ENCODE results near the gene FBXO34. TPM values are rescaled to one million over a fixed set of nuclear protein-coding genes. Genes with fewer than 3 reads are reported as not detected.

Gene FBXO34
- total and polyA plus RNA-seq, 2 of the 13 experiments (the other 11 are each of a cell fraction or from before 2014, with no cell fraction given) = 8.8 to 13.5 TPM

DNA sequence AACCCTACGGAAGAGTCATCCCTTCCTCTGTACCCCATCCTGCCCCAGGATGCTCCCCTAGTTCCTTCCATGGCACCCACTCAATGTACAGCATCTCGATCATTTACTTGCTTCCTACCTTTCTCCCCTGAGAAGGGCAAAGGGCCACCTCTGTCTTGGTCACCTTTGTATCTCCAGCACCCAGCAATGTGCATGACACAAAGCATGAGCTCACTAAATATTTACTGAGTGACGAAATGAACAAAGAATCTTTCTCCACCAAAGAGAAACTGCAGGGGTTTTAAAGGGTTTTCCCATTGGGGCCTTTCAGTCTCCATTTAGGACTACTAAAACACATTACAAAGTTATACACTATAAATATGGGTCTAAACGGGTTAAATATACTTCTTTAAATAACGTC, 109.8 kb downstream of the FBXO34 start (continued):
- TF ChIP-seq, protein P1, sequence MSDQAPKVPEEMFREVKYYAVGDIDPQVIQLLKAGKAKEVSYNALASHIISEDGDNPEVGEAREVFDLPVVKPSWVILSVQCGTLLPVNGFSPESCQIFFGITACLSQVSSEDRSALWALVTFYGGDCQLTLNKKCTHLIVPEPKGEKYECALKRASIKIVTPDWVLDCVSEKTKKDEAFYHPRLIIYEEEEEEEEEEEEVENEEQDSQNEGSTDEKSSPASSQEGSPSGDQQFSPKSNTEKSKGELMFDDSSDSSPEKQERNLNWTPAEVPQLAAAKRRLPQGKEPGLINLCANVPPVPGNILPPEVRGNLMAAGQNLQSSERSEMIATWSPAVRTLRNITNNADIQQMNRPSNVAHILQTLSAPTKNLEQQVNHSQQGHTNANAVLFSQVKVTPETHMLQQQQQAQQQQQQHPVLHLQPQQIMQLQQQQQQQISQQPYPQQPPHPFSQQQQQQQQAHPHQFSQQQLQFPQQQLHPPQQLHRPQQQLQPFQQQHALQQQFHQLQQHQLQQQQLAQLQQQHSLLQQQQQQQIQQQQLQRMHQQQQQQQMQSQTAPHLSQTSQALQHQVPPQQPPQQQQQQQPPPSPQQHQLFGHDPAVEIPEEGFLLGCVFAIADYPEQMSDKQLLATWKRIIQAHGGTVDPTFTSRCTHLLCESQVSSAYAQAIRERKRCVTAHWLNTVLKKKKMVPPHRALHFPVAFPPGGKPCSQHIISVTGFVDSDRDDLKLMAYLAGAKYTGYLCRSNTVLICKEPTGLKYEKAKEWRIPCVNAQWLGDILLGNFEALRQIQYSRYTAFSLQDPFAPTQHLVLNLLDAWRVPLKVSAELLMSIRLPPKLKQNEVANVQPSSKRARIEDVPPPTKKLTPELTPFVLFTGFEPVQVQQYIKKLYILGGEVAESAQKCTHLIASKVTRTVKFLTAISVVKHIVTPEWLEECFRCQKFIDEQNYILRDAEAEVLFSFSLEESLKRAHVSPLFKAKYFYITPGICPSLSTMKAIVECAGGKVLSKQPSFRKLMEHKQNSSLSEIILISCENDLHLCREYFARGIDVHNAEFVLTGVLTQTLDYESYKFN (CRISPR knock-in tag; conservative IDR thresholded peaks at IDR 0.05) = peak; percentile 53
- TF ChIP-seq CHD4 (IDR thresholded peaks at IDR 0.05; ENCODE audit: borderline replicate concordance, low read length) (no peak), BRCA1 (CRISPR knock-in tag; IDR thresholded peaks at IDR 0.05) (no peak), SRY (CRISPR knock-in tag; IDR thresholded peaks at IDR 0.05) (no peak), NCOA2 (CRISPR knock-in tag; IDR thresholded peaks at IDR 0.05) (no peak), ATF7 (IDR thresholded peaks at IDR 0.05) (no peak), ATF7 (CRISPR knock-in tag; IDR thresholded peaks at IDR 0.05) (0 out of 2 replicates have a peak, but pooled peaks have one; percentile 26), RARA (CRISPR knock-in tag; IDR thresholded peaks at IDR 0.05) (no peak), PCBP1 (IDR thresholded peaks at IDR 0.05; ENCODE audit: borderline replicate concordance, low read depth, low read length) (no peak), TEAD3 (CRISPR knock-in tag; optimal IDR thresholded peaks at IDR 0.05; ENCODE audit: borderline replicate concordance) (peak; percentile 45), TBP (CRISPR knock-in tag; IDR thresholded peaks at IDR 0.05) (no peak), SOX6 (IDR thresholded peaks at IDR 0.05) (no peak), SOX6 (CRISPR knock-in tag; IDR thresholded peaks at IDR 0.05) (peak; percentile 50; the same call in 1 of the 2 replicates), HNF4G (IDR thresholded peaks at IDR 0.05; ENCODE audit: borderline replicate concordance, low read depth, low read length) (peak; percentile 21; the same call in 1 of the 2 replicates), HNF4G (CRISPR knock-in tag; IDR thresholded peaks at IDR 0.05; ENCODE audit: borderline replicate concordance, low read depth) (no peak), MIER3 (CRISPR knock-in tag; IDR thresholded peaks at IDR 0.05; ENCODE audit: borderline replicate concordance) (no peak), SOX13 (IDR thresholded peaks at IDR 0.05) (no peak), SOX13 (CRISPR knock-in tag; conservative IDR thresholded peaks at IDR 0.05 in 1 of 2, IDR thresholded peaks at IDR 0.05 in 1 of 2) (peak in 1 of 2 experiments; percentile 63; a peak in 2 of 4 replicates)
- TF ChIP-seq, protein P2, sequence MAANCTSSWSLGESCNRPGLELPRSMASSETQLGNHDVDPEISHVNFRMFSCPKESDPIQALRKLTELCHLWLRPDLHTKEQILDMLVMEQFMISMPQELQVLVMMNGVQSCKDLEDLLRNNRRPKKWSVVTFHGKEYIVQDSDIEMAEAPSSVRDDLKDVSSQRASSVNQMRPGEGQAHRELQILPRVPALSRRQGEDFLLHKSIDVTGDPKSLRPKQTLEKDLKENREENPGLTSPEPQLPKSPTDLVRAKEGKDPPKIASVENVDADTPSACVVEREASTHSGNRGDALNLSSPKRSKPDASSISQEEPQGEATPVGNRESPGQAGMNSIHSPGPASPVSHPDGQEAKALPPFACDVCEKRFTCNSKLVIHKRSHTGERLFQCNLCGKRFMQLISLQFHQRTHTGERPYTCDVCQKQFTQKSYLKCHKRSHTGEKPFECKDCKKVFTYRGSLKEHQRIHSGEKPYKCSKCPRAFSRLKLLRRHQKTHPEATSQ (CRISPR knock-in tag; IDR thresholded peaks at IDR 0.05; ENCODE audit: borderline replicate concordance) = no peak
- TF ChIP-seq, protein P3, sequence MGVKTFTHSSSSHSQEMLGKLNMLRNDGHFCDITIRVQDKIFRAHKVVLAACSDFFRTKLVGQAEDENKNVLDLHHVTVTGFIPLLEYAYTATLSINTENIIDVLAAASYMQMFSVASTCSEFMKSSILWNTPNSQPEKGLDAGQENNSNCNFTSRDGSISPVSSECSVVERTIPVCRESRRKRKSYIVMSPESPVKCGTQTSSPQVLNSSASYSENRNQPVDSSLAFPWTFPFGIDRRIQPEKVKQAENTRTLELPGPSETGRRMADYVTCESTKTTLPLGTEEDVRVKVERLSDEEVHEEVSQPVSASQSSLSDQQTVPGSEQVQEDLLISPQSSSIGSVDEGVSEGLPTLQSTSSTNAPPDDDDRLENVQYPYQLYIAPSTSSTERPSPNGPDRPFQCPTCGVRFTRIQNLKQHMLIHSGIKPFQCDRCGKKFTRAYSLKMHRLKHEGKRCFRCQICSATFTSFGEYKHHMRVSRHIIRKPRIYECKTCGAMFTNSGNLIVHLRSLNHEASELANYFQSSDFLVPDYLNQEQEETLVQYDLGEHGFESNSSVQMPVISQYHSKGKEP (CRISPR knock-in tag; IDR thresholded peaks at IDR 0.05) = no peak
- TF ChIP-seq, protein P4, sequence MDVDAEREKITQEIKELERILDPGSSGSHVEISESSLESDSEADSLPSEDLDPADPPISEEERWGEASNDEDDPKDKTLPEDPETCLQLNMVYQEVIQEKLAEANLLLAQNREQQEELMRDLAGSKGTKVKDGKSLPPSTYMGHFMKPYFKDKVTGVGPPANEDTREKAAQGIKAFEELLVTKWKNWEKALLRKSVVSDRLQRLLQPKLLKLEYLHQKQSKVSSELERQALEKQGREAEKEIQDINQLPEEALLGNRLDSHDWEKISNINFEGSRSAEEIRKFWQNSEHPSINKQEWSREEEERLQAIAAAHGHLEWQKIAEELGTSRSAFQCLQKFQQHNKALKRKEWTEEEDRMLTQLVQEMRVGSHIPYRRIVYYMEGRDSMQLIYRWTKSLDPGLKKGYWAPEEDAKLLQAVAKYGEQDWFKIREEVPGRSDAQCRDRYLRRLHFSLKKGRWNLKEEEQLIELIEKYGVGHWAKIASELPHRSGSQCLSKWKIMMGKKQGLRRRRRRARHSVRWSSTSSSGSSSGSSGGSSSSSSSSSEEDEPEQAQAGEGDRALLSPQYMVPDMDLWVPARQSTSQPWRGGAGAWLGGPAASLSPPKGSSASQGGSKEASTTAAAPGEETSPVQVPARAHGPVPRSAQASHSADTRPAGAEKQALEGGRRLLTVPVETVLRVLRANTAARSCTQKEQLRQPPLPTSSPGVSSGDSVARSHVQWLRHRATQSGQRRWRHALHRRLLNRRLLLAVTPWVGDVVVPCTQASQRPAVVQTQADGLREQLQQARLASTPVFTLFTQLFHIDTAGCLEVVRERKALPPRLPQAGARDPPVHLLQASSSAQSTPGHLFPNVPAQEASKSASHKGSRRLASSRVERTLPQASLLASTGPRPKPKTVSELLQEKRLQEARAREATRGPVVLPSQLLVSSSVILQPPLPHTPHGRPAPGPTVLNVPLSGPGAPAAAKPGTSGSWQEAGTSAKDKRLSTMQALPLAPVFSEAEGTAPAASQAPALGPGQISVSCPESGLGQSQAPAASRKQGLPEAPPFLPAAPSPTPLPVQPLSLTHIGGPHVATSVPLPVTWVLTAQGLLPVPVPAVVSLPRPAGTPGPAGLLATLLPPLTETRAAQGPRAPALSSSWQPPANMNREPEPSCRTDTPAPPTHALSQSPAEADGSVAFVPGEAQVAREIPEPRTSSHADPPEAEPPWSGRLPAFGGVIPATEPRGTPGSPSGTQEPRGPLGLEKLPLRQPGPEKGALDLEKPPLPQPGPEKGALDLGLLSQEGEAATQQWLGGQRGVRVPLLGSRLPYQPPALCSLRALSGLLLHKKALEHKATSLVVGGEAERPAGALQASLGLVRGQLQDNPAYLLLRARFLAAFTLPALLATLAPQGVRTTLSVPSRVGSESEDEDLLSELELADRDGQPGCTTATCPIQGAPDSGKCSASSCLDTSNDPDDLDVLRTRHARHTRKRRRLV (CRISPR knock-in tag; IDR thresholded peaks at IDR 0.05) = no peak

All from HepG2 (cell line).